ENCODE results near the gene CLRN3. TPM values are rescaled to one million over a fixed set of nuclear protein-coding genes. Genes with fewer than 3 reads are reported as not detected.

Gene CLRN3
- total and polyA plus RNA-seq, 5 donors from 2014 or later, result not detected

DNA sequence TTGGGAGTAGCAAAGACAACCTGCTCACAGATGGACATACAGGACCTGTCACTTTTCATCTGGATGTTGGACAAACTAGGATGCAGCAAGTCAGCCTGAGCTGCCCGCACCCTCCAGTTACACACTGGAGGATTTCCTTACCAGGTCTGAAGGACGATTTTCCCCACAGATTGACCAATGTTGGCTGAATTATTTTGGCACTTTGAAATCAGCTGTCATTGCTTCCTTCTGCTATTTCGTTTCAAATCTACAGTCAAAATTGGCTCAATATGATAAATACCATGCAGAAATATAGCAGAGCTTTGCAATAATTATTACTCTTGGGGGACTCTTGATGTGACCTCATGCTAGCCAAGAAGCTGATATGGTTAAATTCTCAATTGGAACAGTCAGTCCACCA lies 2.5 kb downstream of the CLRN3 start:
- no peak overlapping the region for H3K27ac Mint-ChIP-seq
- no peaks in the 10 kb centered on the region for H3K36me3 Mint-ChIP-seq
- H3K27me3 ChIP-seq (ENCODE audit: control insufficient read depth, insufficient read depth, low read length), result no peaks in the 10 kb centered on the region
- ATAC-seq (ENCODE audit: low read depth in 2 of 2) (no peak), DNase-seq (no peak)
- no peak overlapping the region for H3K27ac ChIP-seq (ENCODE audit: insufficient read depth, low read length, poor library complexity, severe bottlenecking)
- H3K36me3 ChIP-seq (ENCODE audit: control insufficient read depth, insufficient read depth, low read length), result no peaks in the 10 kb centered on the region
- no peaks in the 10 kb centered on the region for H3K4me1 ChIP-seq (ENCODE audit: control insufficient read depth, insufficient read depth, low read length, poor library complexity, severe bottlenecking)
- peaks cover 15% of the 10 kb centered on the region for H3K27me3 Mint-ChIP-seq
- no peaks in the 10 kb centered on the region for H3K4me1 Mint-ChIP-seq
- no peaks in the 10 kb centered on the region for H3K9me3 ChIP-seq (ENCODE audit: control insufficient read depth in 2 of 2, low read length in 2 of 2)
- H3K4me3 Mint-ChIP-seq, result no peak overlapping the region
- peaks cover 0 to 2% (median 0%) of the 10 kb centered on the region in 7 donors for H3K9me3 Mint-ChIP-seq
- no peak overlapping the region for H3K4me3 ChIP-seq (ENCODE audit: low read depth, low read length)

DNA sequence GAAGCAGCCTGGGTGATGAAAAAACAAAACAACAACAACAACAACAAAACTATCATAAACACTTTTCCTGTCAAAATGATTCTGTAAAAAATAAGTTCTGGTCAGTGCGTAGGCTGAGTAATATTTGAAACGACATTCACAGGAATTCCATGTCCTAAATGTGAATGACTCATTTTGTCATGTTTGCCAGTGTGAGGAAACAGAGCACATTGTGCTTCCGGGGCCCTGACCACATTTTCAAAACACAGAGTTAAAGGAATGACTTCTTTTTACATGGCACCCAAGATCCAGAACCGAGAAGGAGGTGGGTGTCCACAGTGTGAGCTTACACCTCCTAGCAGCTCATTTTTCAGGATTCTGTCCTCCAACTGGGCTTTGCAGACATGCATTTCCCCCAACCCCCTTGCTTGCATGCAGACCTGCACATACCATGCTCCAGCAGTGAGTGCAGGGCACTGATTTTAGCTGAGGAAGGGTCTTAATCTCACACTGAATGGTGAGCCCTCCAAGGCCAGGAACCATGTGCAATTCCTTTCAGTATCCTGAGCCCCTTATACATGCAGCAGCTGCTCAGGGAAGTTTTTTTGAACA lies 3.0 kb downstream of the CLRN3 start:
- no peaks in the 10 kb centered on the region for H3K36me3 ChIP-seq (ENCODE audit: control insufficient read depth, insufficient read depth, low read length)
- H3K27me3 ChIP-seq (ENCODE audit: control insufficient read depth, insufficient read depth, low read length), result no peaks in the 10 kb centered on the region
- peaks cover 0 to 1% (median 0%) of the 10 kb centered on the region in 7 donors for H3K9me3 Mint-ChIP-seq
- no peak for ATAC-seq (ENCODE audit: low read depth in 2 of 2)
- no peak overlapping the region for H3K27ac Mint-ChIP-seq
- no peak overlapping the region for H3K4me3 ChIP-seq (ENCODE audit: low read depth, low read length)
- no peaks in the 10 kb centered on the region for H3K9me3 ChIP-seq (ENCODE audit: control insufficient read depth in 2 of 2, low read length in 2 of 2)
- no peak for DNase-seq
- H3K4me3 Mint-ChIP-seq, result no peak overlapping the region
- no peaks in the 10 kb centered on the region for H3K36me3 Mint-ChIP-seq
- peaks cover 10% of the 10 kb centered on the region for H3K27me3 Mint-ChIP-seq
- H3K4me1 Mint-ChIP-seq, result no peaks in the 10 kb centered on the region
- H3K27ac ChIP-seq (ENCODE audit: insufficient read depth, low read length, poor library complexity, severe bottlenecking), result no peak overlapping the region
- no peaks in the 10 kb centered on the region for H3K4me1 ChIP-seq (ENCODE audit: control insufficient read depth, insufficient read depth, low read length, poor library complexity, severe bottlenecking)

GRCh38 chr10:127888521-127889312 lies 4.0 kb downstream of the CLRN3 start:
- peaks cover 0 to 1% (median 0%) of the 10 kb centered on the region in 7 donors for H3K9me3 Mint-ChIP-seq
- DNase-seq (no peak), ATAC-seq (ENCODE audit: low read depth in 2 of 2) (no peak)
- no peaks in the 10 kb centered on the region for H3K9me3 ChIP-seq (ENCODE audit: control insufficient read depth in 2 of 2, low read length in 2 of 2)
- no peak overlapping the region for H3K4me3 Mint-ChIP-seq
- no peak overlapping the region for H3K4me3 ChIP-seq (ENCODE audit: low read depth, low read length)
- no peaks in the 10 kb centered on the region for H3K4me1 ChIP-seq (ENCODE audit: control insufficient read depth, insufficient read depth, low read length, poor library complexity, severe bottlenecking)
- no peak overlapping the region for H3K27ac ChIP-seq (ENCODE audit: insufficient read depth, low read length, poor library complexity, severe bottlenecking)
- H3K36me3 Mint-ChIP-seq, result no peaks in the 10 kb centered on the region
- H3K27ac Mint-ChIP-seq, result no peak overlapping the region
- H3K36me3 ChIP-seq (ENCODE audit: control insufficient read depth, insufficient read depth, low read length), result no peaks in the 10 kb centered on the region
- H3K27me3 ChIP-seq (ENCODE audit: control insufficient read depth, insufficient read depth, low read length), result no peaks in the 10 kb centered on the region
- no peaks in the 10 kb centered on the region for H3K4me1 Mint-ChIP-seq
- peaks cover 4% of the 10 kb centered on the region for H3K27me3 Mint-ChIP-seq

DNA sequence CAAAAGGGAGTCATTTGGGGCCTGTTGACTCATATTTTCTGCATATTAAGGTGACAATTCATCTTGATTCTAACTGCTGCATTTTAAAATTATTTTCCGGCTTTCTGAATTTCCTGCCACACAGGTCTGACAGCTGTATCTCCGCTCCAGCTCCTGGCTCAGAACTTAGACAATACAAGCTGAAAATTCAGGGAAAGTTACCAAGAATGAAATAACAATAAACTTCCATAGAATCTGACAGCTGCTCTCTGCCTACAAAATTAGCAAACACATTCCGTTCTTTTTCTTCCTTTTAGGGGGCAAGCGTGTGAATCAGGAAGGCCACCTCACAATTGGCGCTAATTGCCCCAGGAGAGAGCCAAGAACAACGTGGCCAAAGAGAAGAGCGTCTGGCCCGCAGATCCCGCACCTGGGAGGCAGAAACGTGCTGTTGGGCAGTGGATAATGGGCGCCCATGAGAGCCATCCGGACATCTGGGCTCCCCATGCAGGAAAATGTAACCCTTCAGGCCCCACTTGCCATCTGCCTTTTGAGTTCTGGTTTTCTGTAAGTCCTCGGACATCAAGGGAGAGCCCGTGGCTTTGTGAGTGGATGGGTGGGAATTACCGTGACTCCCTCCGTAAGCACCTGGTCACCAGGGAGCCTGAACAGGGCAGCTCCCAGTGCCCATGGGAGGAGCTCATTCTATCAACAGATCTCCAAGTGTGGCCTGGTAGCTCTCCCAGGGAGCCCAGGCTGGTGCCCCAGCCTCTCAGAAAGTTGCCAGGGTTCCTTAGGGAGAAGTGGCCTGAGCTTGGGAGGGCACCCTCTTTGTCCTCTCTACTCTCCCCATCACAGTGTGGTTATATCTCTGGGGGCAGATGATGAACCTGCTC lies 5.0 kb downstream of the CLRN3 start:
- Histone ChIP-seq H3K27ac (ENCODE audit: insufficient read depth, low read length, poor library complexity, severe bottlenecking) (no peak overlapping the region), H3K9me3 (ENCODE audit: control insufficient read depth in 2 of 2, low read length in 2 of 2) (no peaks in the 10 kb centered on the region), H3K27me3 (ENCODE audit: control insufficient read depth, insufficient read depth, low read length) (no peaks in the 10 kb centered on the region), H3K36me3 (ENCODE audit: control insufficient read depth, insufficient read depth, low read length) (no peaks in the 10 kb centered on the region), H3K4me1 (ENCODE audit: control insufficient read depth, insufficient read depth, low read length, poor library complexity, severe bottlenecking) (no peaks in the 10 kb centered on the region), H3K4me3 (ENCODE audit: low read depth, low read length) (no peak overlapping the region)
- Mint-ChIP-seq H3K9me3 (peaks cover 0 to 1% (median 0%) of the 10 kb centered on the region in 7 donors), H3K4me1 (no peaks in the 10 kb centered on the region), H3K27me3 (peaks cover 4% of the 10 kb centered on the region), H3K4me3 (no peak overlapping the region), H3K36me3 (no peaks in the 10 kb centered on the region), H3K27ac (peak overlapping the region in 1 of 3 donors; percentile 9)
- DNase-seq (no peak), ATAC-seq (ENCODE audit: low read depth in 2 of 2) (no peak)

DNA sequence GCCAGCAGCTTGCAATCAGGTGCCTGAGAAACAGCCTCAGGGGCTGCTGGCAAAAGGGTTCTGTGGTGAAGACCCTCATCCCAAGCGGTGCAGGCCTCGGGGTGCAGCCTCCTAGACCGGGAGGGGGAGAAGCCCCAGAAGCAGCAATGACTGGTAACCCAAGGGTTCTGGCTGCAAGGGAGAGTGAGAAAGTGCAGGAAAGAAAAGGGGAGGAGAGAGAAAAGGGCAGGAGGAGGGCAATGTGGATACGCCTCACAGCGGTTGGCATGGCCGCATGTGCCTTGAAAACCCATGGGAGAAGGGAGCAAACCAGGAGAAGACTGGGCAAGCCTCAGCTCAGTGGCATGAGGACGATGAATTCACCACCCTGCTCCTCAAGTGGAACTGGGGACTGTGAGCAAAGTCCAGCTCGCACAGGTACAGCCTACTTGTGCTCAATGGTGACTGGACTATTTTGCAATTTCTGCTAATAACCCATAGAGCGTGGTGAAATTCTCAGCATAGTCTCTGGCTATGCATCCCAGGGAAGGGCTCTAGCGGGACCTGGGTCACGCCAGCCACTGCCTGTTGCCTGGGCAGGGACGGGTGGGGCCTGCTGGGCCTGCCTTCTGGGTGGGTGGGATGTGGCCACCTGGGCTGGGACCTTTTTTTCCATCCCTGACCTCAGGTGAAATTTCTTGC lies 6.2 kb downstream of the CLRN3 start:
- Histone ChIP-seq H3K36me3 (ENCODE audit: control insufficient read depth, insufficient read depth, low read length) (no peaks in the 10 kb centered on the region), H3K9me3 (ENCODE audit: control insufficient read depth in 2 of 2, low read length in 2 of 2) (no peaks in the 10 kb centered on the region), H3K27ac (ENCODE audit: insufficient read depth, low read length, poor library complexity, severe bottlenecking) (no peak overlapping the region), H3K27me3 (ENCODE audit: control insufficient read depth, insufficient read depth, low read length) (no peaks in the 10 kb centered on the region), H3K4me1 (ENCODE audit: control insufficient read depth, insufficient read depth, low read length, poor library complexity, severe bottlenecking) (no peaks in the 10 kb centered on the region), H3K4me3 (ENCODE audit: low read depth, low read length) (no peak overlapping the region)
- Mint-ChIP-seq H3K4me3 (no peak overlapping the region), H3K27ac (no peak overlapping the region), H3K27me3 (no peaks in the 10 kb centered on the region), H3K4me1 (no peaks in the 10 kb centered on the region), H3K9me3 (peaks cover 0 to 1% (median 0%) of the 10 kb centered on the region in 7 donors), H3K36me3 (no peaks in the 10 kb centered on the region)
- DNase-seq (no peak), ATAC-seq (ENCODE audit: low read depth in 2 of 2) (no peak)

- Histone ChIP-seq H3K9me3 (ENCODE audit: control insufficient read depth in 2 of 2, low read length in 2 of 2) (no peaks in the 10 kb centered on the region), H3K36me3 (ENCODE audit: control insufficient read depth, insufficient read depth, low read length) (no peaks in the 10 kb centered on the region), H3K4me1 (ENCODE audit: control insufficient read depth, insufficient read depth, low read length, poor library complexity, severe bottlenecking) (peaks cover 12% of the 10 kb centered on the region), H3K4me3 (ENCODE audit: low read depth, low read length) (no peak overlapping the region), H3K27ac (ENCODE audit: insufficient read depth, low read length, poor library complexity, severe bottlenecking) (no peak overlapping the region), H3K27me3 (ENCODE audit: control insufficient read depth, insufficient read depth, low read length) (no peaks in the 10 kb centered on the region)
- no peaks in the 10 kb centered on the region for H3K36me3 Mint-ChIP-seq
- ATAC-seq (ENCODE audit: low read depth in 2 of 2) (no peak), DNase-seq (no peak)
- H3K4me3 Mint-ChIP-seq, result no peak overlapping the region
- peak overlapping the region in 1 of 3 donors; percentile 66 for H3K27ac Mint-ChIP-seq
- H3K9me3 Mint-ChIP-seq, result no peaks in the 10 kb centered on the region
- no peaks in the 10 kb centered on the region for H3K27me3 Mint-ChIP-seq
- H3K4me1 Mint-ChIP-seq, result peaks cover 0 to 14% (median 0%) of the 10 kb centered on the region in 4 donors
Measured at GRCh38 chr10:127884501-127884900, 8.2 kb downstream of the CLRN3 start.

GRCh38 chr10:127883516-127883915 lies 9.2 kb downstream of the CLRN3 start:
- ATAC-seq (ENCODE audit: low read depth in 2 of 2) (no peak), DNase-seq (no peak)
- H3K4me1 ChIP-seq (ENCODE audit: control insufficient read depth, insufficient read depth, low read length, poor library complexity, severe bottlenecking), result peaks cover 12% of the 10 kb centered on the region
- no peaks in the 10 kb centered on the region for H3K9me3 Mint-ChIP-seq
- peaks cover 0 to 16% (median 1%) of the 10 kb centered on the region in 4 donors for H3K4me1 Mint-ChIP-seq
- H3K27ac Mint-ChIP-seq, result no peak overlapping the region
- no peak overlapping the region for H3K4me3 ChIP-seq (ENCODE audit: low read depth, low read length)
- no peak overlapping the region for H3K4me3 Mint-ChIP-seq
- H3K27me3 Mint-ChIP-seq, result no peaks in the 10 kb centered on the region
- no peaks in the 10 kb centered on the region for H3K27me3 ChIP-seq (ENCODE audit: control insufficient read depth, insufficient read depth, low read length)
- H3K9me3 ChIP-seq (ENCODE audit: control insufficient read depth in 2 of 2, low read length in 2 of 2), result no peaks in the 10 kb centered on the region
- no peaks in the 10 kb centered on the region for H3K36me3 ChIP-seq (ENCODE audit: control insufficient read depth, insufficient read depth, low read length)
- no peaks in the 10 kb centered on the region for H3K36me3 Mint-ChIP-seq
- H3K27ac ChIP-seq (ENCODE audit: insufficient read depth, low read length, poor library complexity, severe bottlenecking), result no peak overlapping the region

Data from CD4-positive, CD25-positive, alpha-beta regulatory T cell (primary cell).